ENCODE measurements around the gene CCDC187. TPM values are rescaled to one million over a fixed set of nuclear protein-coding genes. Genes with fewer than 3 reads are reported as not detected.

The CCDC187 gene
- total RNA-seq, 1 donor from 2014 or later, result 6.6 TPM

DNA sequence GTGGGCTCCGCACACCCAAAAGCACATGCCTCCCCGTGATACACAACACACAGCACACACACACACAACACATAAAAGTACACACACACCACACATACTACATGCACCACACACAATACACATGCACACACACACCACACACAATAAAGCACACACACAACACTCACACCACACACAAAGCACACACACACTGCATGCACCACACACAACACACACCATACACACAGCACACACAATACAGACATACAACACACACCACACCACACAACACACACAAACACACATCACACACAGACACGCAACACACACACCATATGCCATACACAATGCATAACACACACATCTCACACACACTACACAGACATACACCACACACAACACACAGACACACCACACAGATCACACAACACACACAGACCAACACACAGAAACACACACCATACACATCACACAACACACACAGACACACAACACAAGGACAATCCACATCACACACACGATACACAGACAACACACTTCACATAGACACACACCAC, 3.4 kb upstream of the CCDC187 start:
- TF ChIP-seq, protein P1, sequence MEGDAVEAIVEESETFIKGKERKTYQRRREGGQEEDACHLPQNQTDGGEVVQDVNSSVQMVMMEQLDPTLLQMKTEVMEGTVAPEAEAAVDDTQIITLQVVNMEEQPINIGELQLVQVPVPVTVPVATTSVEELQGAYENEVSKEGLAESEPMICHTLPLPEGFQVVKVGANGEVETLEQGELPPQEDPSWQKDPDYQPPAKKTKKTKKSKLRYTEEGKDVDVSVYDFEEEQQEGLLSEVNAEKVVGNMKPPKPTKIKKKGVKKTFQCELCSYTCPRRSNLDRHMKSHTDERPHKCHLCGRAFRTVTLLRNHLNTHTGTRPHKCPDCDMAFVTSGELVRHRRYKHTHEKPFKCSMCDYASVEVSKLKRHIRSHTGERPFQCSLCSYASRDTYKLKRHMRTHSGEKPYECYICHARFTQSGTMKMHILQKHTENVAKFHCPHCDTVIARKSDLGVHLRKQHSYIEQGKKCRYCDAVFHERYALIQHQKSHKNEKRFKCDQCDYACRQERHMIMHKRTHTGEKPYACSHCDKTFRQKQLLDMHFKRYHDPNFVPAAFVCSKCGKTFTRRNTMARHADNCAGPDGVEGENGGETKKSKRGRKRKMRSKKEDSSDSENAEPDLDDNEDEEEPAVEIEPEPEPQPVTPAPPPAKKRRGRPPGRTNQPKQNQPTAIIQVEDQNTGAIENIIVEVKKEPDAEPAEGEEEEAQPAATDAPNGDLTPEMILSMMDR (IDR thresholded peaks at IDR 0.05), result no peak
- H3K36me3 ChIP-seq, result no peaks in the 10 kb centered on the region
- intact Hi-C loops (cut with DNase I), result no loop called here
- no peaks in the 10 kb centered on the region for H3K9me3 ChIP-seq
- no peaks in the 10 kb centered on the region for H3K4me1 ChIP-seq
- ATAC-seq (no peak), DNase-seq (no peak)
- no peak overlapping the region for H3K27ac ChIP-seq
- H3K4me3 ChIP-seq, result no peak overlapping the region
- H3K27me3 ChIP-seq (ENCODE audit: low read depth), result peaks cover 27% of the 10 kb centered on the region

DNA sequence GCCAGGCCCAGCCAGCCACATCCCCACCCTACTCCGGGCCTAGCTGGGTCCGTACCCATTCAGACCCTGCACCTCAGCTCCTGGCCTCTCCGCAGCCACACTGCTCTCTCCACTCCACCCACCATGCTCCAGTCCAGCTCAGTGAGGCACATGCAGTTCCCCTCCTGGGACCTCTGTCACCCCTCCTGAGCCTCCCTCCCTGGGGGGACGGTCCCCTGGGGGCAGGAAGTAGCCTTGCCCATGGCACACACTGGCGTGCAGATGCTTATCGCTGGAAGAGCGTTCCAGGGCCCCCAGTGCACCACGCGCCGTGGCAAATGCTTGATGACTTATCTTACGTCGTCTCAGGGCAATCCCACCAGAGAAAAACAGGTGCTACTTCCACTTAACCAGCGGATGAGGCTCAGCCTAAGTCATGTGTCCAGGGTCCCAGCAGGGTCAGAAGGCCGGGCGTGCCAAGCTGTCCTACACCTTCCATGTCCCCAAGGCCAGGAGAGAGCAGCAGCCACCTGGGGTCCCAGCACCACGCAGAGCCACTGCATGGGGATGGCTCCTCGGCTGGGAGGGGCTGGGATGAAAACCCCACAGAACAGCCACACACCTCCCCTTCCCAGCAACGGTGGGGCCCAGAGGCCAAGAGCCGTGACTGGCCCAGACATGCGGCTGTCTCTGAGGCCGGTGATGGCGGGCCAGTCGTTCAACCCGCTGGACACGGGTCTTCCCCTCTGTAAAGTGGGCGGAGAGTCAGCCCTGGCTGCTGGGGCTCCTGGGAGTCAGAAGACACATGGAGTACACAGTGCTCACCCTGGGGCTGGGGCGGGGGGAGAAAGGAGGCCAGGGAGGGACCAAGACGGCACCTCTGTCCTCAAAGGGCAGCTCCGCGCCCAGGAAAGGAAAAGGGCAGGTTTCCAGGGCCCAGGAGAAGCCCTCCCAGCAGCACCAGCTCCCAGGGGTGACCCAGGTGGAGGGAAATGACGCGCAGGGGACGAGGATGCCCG, 2.6 kb upstream of the CCDC187 start:
- ATAC-seq (no peak), DNase-seq (no peak)
- Histone ChIP-seq H3K4me3 (no peak overlapping the region), H3K4me1 (no peaks in the 10 kb centered on the region), H3K36me3 (no peaks in the 10 kb centered on the region), H3K27ac (no peak overlapping the region), H3K27me3 (ENCODE audit: low read depth) (peaks cover 24% of the 10 kb centered on the region), H3K9me3 (no peaks in the 10 kb centered on the region)
- intact Hi-C loops (cut with DNase I), result no loop called here
- TF ChIP-seq, protein P1 (IDR thresholded peaks at IDR 0.05), result no peak

DNA sequence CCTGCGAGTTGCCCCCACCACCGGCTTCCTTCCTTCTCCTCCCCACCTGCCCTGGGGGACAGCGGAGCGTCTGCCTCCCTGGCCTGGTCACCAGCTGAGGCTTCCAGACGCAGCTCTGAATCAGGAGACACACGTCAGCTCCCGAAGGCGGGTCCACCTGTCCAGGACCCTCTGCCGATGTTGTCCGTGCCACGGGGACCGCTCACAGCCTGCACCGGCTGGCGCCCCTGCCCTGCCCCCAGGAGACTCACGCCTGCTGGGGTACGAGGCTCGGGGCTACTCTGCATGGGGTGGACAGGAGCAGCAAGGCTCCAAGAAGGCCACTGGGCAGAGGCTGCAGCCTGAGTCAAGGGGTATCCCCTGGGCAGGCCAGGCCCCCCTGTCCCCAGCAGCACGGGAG, 1.9 kb upstream of the CCDC187 start:
- H3K27ac ChIP-seq, result no peak overlapping the region
- intact Hi-C loops (cut with DNase I), result no loop called here
- no peak overlapping the region for H3K4me3 ChIP-seq
- peaks cover 17% of the 10 kb centered on the region for H3K27me3 ChIP-seq (ENCODE audit: low read depth)
- no peaks in the 10 kb centered on the region for H3K36me3 ChIP-seq
- ATAC-seq (peak in 1 of 2 donors; percentile 4), DNase-seq (no peak)
- no peaks in the 10 kb centered on the region for H3K9me3 ChIP-seq
- no peaks in the 10 kb centered on the region for H3K4me1 ChIP-seq
- TF ChIP-seq, protein P1 (IDR thresholded peaks at IDR 0.05), result no peak

DNA sequence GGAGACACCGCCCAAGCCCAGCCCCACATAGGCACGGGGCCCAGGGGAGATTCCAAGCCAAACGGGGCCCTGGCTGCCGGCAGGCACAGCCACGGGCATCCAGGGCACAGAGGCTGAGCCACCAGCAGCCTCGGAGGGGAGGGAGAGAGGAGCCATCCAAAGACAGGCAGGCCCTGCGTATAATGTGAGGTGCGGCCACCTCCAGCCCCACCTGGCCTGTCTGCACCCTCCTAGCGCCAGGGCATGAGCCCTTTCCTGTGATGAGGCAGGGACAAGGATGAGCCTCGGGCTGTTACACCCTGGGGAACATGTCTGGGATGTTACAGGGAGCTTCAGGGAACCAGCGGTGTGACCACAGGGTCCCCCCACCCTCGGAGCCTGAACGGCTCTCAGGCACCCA, 1.1 kb upstream of the CCDC187 start:
- Histone ChIP-seq H3K27me3 (ENCODE audit: low read depth) (peaks cover 11% of the 10 kb centered on the region), H3K4me1 (no peaks in the 10 kb centered on the region), H3K27ac (no peak overlapping the region), H3K9me3 (no peaks in the 10 kb centered on the region), H3K36me3 (no peaks in the 10 kb centered on the region), H3K4me3 (no peak overlapping the region)
- intact Hi-C loops (cut with DNase I), result no loop called here
- ATAC-seq (no peak), DNase-seq (no peak)
- TF ChIP-seq, protein P1 (IDR thresholded peaks at IDR 0.05), result no peak

DNA sequence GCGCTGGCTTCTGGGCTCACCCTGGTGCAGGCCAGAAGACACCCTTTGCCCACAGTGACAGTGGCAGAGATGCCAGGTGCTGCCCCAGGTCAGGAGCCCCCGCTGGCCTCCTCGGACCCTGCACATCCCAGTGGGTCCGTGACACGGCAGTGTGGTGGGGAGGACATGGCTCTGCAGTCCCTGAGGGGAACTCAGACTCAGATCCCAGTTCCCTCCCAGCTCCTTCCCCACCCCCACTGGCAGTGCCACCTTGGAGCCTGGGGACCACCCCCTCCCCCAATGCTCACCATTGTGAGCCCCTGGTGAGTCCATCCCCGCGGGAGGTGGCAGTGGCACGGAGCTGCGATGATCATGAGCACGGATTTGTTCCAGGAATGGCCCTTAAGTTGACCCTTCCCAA, 562 bp upstream of the CCDC187 start:
- H3K9me3 ChIP-seq, result no peaks in the 10 kb centered on the region
- no peak overlapping the region for H3K27ac ChIP-seq
- no peaks in the 10 kb centered on the region for H3K4me1 ChIP-seq
- TF ChIP-seq, protein P1 (IDR thresholded peaks at IDR 0.05), result no peak
- no peak for DNase-seq
- H3K27me3 ChIP-seq (ENCODE audit: low read depth), result peaks cover 11% of the 10 kb centered on the region
- no peak overlapping the region for H3K4me3 ChIP-seq
- no peak for ATAC-seq
- H3K36me3 ChIP-seq, result no peaks in the 10 kb centered on the region
- intact Hi-C loops (cut with DNase I), result no loop called here

All from lower lobe of right lung (tissue), 2 donors.